Measurements from ENCODE around the gene MST1. TPM values are rescaled to one million over a fixed set of nuclear protein-coding genes. Genes with fewer than 3 reads are reported as not detected.

MST1 gene
- total RNA-seq, 2 donors from 2014 or later, result 8.3 to 9.2 TPM

DNA sequence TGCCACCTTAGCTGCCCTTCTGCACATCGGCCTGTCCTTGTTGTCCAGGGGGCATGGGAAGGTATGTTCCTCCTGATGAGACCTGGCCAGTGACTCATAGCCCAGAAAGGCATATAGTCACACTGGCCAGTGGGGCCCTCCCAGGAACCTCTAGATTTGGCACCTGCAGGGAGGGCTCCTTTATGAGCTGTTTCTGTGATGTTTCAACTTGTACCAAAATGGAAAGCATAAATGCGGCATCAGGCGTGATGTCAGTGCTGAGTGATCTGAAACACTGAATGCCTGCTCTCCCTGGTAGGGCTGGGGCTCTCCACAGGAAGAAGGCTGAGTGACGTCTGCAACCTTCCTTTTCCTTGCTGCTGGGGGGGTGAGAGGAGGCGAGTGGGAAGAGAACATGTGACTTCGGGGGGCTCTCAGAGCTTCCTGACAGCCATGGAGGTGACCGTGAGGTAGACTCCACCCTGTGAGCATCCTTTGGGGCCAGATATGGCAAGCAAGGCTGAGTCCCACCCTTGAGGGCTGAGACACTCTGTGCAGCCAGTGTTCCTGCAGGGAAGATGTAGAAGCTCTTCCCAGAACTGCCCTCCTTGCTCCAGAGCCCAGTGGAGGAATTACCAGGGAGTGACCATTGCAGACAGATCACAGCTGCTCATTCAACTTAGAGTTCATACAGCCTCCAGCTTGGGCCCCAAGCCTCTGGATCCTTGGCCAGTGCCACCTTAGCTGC is 52.2 kb downstream of the MST1 start:
- H3K36me3 ChIP-seq, result no peaks in the 10 kb centered on the region
- H3K4me1 ChIP-seq (ENCODE audit: control insufficient read depth in 1 of 2, low read depth in 2 of 2), result peaks cover 0 to 8% of the 10 kb centered on the region in 2 donors
- no peak for ATAC-seq (ENCODE audit: insufficient number of reproducible peaks, low FRiP score, low read depth)
- no peaks in the 10 kb centered on the region for H3K27me3 ChIP-seq (replicated peaks; ENCODE audit: insufficient read depth)
- no peaks in the 10 kb centered on the region for H3K9me3 ChIP-seq
- no peak for TF ChIP-seq CTCF (IDR thresholded peaks at IDR 0.05)
- H3K4me3 ChIP-seq, result no peak overlapping the region
- no peak overlapping the region for H3K27ac ChIP-seq
- DNase-seq (ENCODE audit: low spot score), result no peak

GRCh38 chr3:49634736-49635135 is 54.5 kb downstream of the MST1 start:
- Histone ChIP-seq H3K4me1 (ENCODE audit: control insufficient read depth in 1 of 2, low read depth in 2 of 2) (peaks cover 0 to 8% of the 10 kb centered on the region in 2 donors), H3K27me3 (replicated peaks; ENCODE audit: insufficient read depth) (no peaks in the 10 kb centered on the region), H3K27ac (no peak overlapping the region), H3K36me3 (no peaks in the 10 kb centered on the region), H3K4me3 (no peak overlapping the region), H3K9me3 (no peaks in the 10 kb centered on the region)
- DNase-seq (ENCODE audit: low spot score) (no peak), ATAC-seq (ENCODE audit: insufficient number of reproducible peaks, low FRiP score, low read depth) (no peak)
- TF ChIP-seq CTCF (IDR thresholded peaks at IDR 0.05), result no peak

Other genes starting within 250 kb of the MST1 start
- gene DAG1, start 219.2 kb downstream of the MST1 start, total RNA-seq, result 100 to 1,000 TPM in 1 of 2 donors, 10 to 100 TPM in 1; 71.9 to 171 TPM
- gene BSN, start 135.0 kb downstream of the MST1 start, total RNA-seq, result under 1 TPM; 0.27 to 0.35 TPM
- 100 to 1,000 TPM in 1 of 2 donors, 10 to 100 TPM in 1; 57.6 to 108 TPM for gene APEH, start 15.1 kb downstream of the MST1 start, total RNA-seq
- gene RNF123, start 83 bp upstream of the MST1 start, total RNA-seq, result 10 to 100 TPM; 28.3 to 29.4 TPM
- gene AMIGO3, start 30.2 kb upstream of the MST1 start, total RNA-seq, result 1 to 10 TPM; 3.0 to 5.8 TPM
- gene GMPPB, start 34.5 kb upstream of the MST1 start, total RNA-seq, result 10 to 100 TPM; 30.5 to 43.1 TPM
- gene IP6K1, start 97.1 kb upstream of the MST1 start, total RNA-seq, result 10 to 100 TPM; 56.6 to 69.0 TPM
- under 1 TPM in 1 of 2 donors, not detected in 1; 0.68 TPM for gene CDHR4, start 110.4 kb upstream of the MST1 start, total RNA-seq
- gene INKA1, start 113.8 kb upstream of the MST1 start, total RNA-seq, result 1 to 10 TPM; 6.4 to 9.2 TPM
- 100 to 1,000 TPM in 1 of 2 donors, 10 to 100 TPM in 1; 74.1 to 119 TPM for gene UBA7, start 124.5 kb upstream of the MST1 start, total RNA-seq
- gene TRAIP, start 167.1 kb upstream of the MST1 start, total RNA-seq, result 1 to 10 TPM; 2.3 to 3.2 TPM
- gene CAMKV, start 180.4 kb upstream of the MST1 start, total RNA-seq, result not detected
- gene MST1R, start 214.4 kb upstream of the MST1 start, total RNA-seq, result 1 to 10 TPM; 3.7 to 7.7 TPM
- 10 to 100 TPM; 17.4 to 23.4 TPM for gene MON1A, start 240.3 kb upstream of the MST1 start, total RNA-seq